Effector memory CD4-positive, alpha-beta T cell (primary cell): ENCODE results near the gene KARS1.
"Not testable (repeated sequence)": the region's sequence is repeated elsewhere in the genome, so short reads cannot be mapped to it uniquely, and the experiment has no call there.

Source experiments
- DNase-seq, 3 donors: peaks; one replicate each; pipeline ENCODE4 v3.0.0-alpha.2; 2020
- H3K27ac ChIP-seq: 2 replicates; pipeline ENCODE4 v1.7.0; 2013; ENCODE audit warnings: mild to moderate bottlenecking, low read length, moderate library complexity; ENCODE audit not compliant: insufficient read depth, poor library complexity, severe bottlenecking
- H3K27me3 ChIP-seq: replicated peaks from 2 replicates; pipeline ENCODE4 v1.7.0; 2013; ENCODE audit warnings: mild to moderate bottlenecking, low read length; ENCODE audit not compliant: insufficient read depth, control insufficient read depth, poor library complexity, severe bottlenecking
- H3K36me3 ChIP-seq: 2 replicates; pipeline ENCODE4 v1.7.0; 2013; ENCODE audit warnings: mild to moderate bottlenecking, low read length, moderate library complexity; ENCODE audit not compliant: control insufficient read depth, insufficient read depth
- H3K4me1 ChIP-seq: 2 replicates; pipeline ENCODE4 v1.7.0; 2013; ENCODE audit warnings: low read length, mild to moderate bottlenecking; ENCODE audit not compliant: control insufficient read depth, insufficient read depth, poor library complexity, severe bottlenecking
- H3K4me3 ChIP-seq: 2 replicates; pipeline ENCODE4 v1.7.0; 2013; ENCODE audit warnings: low read length, low read depth, mild to moderate bottlenecking; ENCODE audit not compliant: insufficient read depth, poor library complexity, severe bottlenecking
- H3K9me3 ChIP-seq: 2 replicates; pipeline ENCODE4 v1.7.0; 2013; ENCODE audit warnings: mild to moderate bottlenecking, low read length, moderate library complexity; ENCODE audit not compliant: control insufficient read depth

Gene KARS1

DNA sequence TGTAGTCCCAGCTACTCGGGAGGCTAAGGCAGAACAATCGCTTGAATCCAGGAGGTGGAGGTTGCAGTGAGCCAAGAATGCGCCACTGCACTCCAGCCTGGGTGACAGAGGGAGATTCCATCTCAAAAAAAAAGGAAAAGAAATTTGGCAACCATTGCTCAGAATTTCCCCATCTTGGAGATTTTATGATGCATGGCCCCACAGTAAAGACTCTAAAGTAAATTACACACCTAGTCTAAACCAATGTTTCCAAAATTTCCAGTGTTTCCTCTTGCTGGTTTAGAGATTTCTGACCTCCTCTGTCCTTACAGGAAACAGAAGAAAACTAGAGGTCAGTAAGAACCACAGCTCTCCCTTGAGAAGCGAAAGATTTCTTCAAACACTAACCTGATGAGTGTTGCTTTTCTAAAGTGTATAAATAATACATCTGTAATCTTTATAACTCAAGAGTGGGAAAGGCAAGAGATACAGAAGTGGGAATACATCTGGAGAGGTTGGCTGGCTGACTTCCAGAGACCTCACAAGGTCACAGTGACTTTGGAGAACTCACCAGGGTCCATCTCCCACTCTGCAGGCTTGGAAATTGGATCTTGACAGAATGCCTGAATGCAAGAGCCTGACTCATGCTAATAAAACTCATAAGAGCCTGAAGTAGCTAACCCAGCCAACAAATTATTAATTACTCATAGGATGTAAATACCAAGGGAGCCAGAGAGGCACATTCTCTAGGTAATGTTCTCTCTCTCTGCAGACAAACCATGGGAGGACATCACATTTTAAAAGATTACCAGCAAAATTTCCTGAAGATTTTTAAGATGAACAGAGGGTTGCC is 33.2 kb downstream of the KARS1 start:
- Histone ChIP-seq H3K9me3 (no peaks in the 10 kb centered on the region), H3K4me1 (peaks cover 16% of the 10 kb centered on the region), H3K27me3 (no peaks in the 10 kb centered on the region), H3K4me3 (no peak overlapping the region), H3K36me3 (peaks cover 46% of the 10 kb centered on the region), H3K27ac (no peak overlapping the region)
- no peak for DNase-seq

- H3K36me3 ChIP-seq, result peaks cover 61% of the 10 kb centered on the region
- H3K4me3 ChIP-seq, result no peak overlapping the region
- no peak overlapping the region for H3K27ac ChIP-seq
- no peaks in the 10 kb centered on the region for H3K9me3 ChIP-seq
- no peaks in the 10 kb centered on the region for H3K4me1 ChIP-seq
- DNase-seq, result no peak
- no peaks in the 10 kb centered on the region for H3K27me3 ChIP-seq
Observed at GRCh38 chr16:75606507-75606906, 41.0 kb downstream of the KARS1 start.

DNA sequence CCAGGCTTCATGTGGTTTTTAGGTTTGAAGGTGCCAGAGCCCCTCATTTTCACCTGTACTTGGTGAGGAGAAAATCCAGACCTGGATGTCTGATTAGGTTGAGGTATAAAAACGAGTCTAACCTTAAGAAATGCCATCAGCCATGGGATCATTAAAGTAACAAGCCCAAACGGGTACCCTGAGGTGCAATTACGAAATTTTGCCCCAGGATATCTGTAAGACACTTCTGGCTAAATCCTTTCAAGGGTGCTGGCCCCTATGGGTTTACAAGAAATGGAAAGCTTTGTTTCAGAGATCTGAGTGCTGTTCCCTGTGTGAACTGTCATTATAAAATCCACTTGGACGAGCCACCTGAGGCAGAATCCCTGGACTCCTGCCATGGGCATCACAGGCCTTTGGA is 44.2 kb downstream of the KARS1 start:
- Histone ChIP-seq H3K4me1 (no peaks in the 10 kb centered on the region), H3K27me3 (no peaks in the 10 kb centered on the region), H3K4me3 (no peak overlapping the region), H3K36me3 (peaks cover 49% of the 10 kb centered on the region), H3K27ac (no peak overlapping the region), H3K9me3 (no peaks in the 10 kb centered on the region)
- no peak for DNase-seq

DNA sequence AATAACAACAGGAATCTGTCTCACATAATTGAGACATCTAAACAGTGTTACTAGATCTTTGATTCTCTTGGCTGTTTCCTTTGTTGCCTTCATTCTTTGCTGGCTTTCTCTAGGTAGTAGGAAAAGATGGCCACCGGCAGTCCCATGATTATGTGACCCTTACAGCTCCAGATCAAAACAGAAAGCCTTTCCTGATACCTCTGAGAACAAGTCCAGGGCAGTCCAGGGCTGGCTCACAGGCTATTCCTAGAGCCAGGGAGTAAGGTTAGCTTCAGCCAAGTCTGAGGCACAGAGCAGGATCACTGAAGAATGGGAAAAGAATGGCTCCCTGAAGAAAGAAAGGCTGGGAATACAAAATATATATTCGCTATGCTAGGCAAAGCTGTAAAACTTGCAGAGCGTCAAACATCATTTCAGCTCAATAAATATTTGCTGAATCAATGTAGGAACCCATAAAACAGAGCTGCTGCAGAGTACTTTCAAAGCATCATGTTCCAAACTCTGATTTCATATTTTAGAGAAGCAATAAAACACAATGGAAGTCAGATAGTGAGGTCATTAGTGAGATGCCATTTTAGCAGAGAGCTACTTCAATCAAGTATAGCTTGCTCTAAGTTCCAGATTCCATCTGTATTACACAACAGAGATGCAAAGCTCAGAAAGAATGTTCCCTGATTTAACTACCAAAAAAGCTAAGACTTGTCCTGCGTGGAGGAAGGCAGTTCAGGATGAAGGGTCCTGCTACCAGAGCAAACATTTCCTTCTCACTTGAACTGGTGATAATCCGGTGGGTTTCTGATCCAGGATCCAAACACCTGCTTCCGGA is 47.8 kb downstream of the KARS1 start:
- Histone ChIP-seq H3K27ac (no peak overlapping the region), H3K4me3 (no peak overlapping the region), H3K27me3 (no peaks in the 10 kb centered on the region), H3K4me1 (no peaks in the 10 kb centered on the region), H3K9me3 (no peaks in the 10 kb centered on the region), H3K36me3 (peaks cover 40% of the 10 kb centered on the region)
- no peak for DNase-seq

GRCh38 chr16:75593825-75594820 is 53.3 kb downstream of the KARS1 start:
- Histone ChIP-seq H3K27ac (no peak overlapping the region), H3K4me3 (no peak overlapping the region), H3K4me1 (no peaks in the 10 kb centered on the region), H3K9me3 (no peaks in the 10 kb centered on the region), H3K36me3 (peaks cover 6% of the 10 kb centered on the region), H3K27me3 (no peaks in the 10 kb centered on the region)
- DNase-seq, result no peak

DNA sequence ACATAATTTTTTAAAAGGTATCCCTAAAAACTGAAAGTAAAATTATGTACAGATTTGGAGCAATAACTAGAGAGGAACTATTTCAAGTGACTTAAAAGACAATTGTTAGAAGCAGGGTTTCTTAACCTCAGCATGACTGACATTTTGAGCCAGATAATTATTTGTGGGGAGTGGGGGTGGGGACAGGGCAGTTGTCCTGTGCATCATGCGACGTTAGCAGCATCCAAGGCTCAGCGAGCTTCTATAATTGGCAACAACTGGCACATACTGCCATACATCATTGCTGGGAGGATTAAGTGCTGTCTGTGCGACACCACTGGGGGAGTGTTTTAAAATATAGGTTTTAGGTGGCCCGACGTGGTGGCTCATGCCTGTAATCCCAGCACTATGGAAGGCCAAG is 54.2 kb downstream of the KARS1 start:
- Histone ChIP-seq H3K36me3 (peaks cover 6% of the 10 kb centered on the region), H3K27me3 (no peaks in the 10 kb centered on the region), H3K27ac (no peak overlapping the region), H3K9me3 (no peaks in the 10 kb centered on the region), H3K4me3 (no peak overlapping the region), H3K4me1 (no peaks in the 10 kb centered on the region)
- DNase-seq, result no peak

DNA sequence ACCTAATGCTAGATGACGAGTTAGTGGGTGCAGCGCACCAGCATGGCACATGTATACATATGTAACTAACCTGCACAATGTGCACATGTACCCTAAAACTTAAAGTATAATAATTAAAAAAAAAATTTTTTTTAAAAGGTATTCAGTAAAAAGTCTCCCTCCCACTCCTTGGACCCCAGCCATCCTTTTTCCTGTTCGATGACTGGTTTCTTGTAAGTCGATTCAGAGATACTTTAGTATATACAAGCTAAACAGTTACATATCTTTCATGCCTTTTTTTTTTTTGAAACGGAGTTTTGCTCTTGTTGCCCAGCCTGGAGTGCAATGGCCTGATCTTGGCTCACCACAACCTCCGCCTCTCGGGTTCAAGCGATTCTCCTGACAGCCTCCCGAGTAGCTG is 55.5 kb downstream of the KARS1 start:
- not testable (repeated sequence) for H3K36me3 ChIP-seq, DNase-seq, H3K27ac ChIP-seq, H3K9me3 ChIP-seq, H3K27me3 ChIP-seq, H3K4me1 ChIP-seq, H3K4me3 ChIP-seq

GRCh38 chr16:75590920-75591843 is 56.3 kb downstream of the KARS1 start:
- Histone ChIP-seq H3K4me3 (no peak overlapping the region), H3K27ac (no peak overlapping the region), H3K9me3 (no peaks in the 10 kb centered on the region), H3K36me3 (no peaks in the 10 kb centered on the region), H3K27me3 (no peaks in the 10 kb centered on the region), H3K4me1 (no peaks in the 10 kb centered on the region)
- no peak for DNase-seq

- Histone ChIP-seq H3K36me3 (no peaks in the 10 kb centered on the region), H3K27ac (no peak overlapping the region), H3K4me3 (no peak overlapping the region), H3K27me3 (no peaks in the 10 kb centered on the region), H3K4me1 (no peaks in the 10 kb centered on the region), H3K9me3 (no peaks in the 10 kb centered on the region)
- no peak for DNase-seq
Observed at GRCh38 chr16:75589306-75589705, 58.2 kb downstream of the KARS1 start.
